DOHH2 (cell line): Measurements from ENCODE around the gene GRAMD2B.

Experiments
- EZH2phosphoT487 ChIP-seq: fragments of 200-600 bp; sonication (generic); IDR thresholded peaks from 2 replicates; pipeline ENCODE4 v1.6.1; 2017; ENCODE audit warnings: borderline replicate concordance, mild to moderate bottlenecking, antibody characterized with exemption, low read length, moderate library complexity, mixed read lengths
- TF ChIP-seq, protein P1 (sequence below): fragments of 200-600 bp; sonication (generic); IDR thresholded peaks from one replicate; pipeline ENCODE4 v1.5.1; 2014; ENCODE audit warnings: antibody characterized with exemption, mild to moderate bottlenecking, low read depth, low read length; ENCODE audit not compliant: poor library complexity, severe bottlenecking

DNA sequence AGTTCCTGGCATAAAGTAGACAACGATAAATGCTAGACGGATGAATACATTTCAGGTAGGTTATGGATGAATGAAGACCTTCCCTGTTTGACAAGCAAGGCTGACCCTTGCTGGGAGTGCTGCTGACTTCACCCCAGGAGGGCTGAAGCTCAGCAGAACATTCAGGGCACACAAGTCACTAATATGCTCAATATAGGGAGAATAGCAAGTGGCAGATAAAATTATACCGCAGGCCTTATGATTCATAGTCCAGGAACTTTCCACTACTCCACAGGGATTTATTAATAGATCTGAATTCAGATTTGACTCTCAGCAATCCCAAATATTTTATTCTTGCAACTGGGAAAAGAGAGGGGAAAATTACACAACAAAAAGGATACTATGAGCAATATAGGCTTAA lies 38.2 kb upstream of the GRAMD2B start:
- TF ChIP-seq, protein P1, sequence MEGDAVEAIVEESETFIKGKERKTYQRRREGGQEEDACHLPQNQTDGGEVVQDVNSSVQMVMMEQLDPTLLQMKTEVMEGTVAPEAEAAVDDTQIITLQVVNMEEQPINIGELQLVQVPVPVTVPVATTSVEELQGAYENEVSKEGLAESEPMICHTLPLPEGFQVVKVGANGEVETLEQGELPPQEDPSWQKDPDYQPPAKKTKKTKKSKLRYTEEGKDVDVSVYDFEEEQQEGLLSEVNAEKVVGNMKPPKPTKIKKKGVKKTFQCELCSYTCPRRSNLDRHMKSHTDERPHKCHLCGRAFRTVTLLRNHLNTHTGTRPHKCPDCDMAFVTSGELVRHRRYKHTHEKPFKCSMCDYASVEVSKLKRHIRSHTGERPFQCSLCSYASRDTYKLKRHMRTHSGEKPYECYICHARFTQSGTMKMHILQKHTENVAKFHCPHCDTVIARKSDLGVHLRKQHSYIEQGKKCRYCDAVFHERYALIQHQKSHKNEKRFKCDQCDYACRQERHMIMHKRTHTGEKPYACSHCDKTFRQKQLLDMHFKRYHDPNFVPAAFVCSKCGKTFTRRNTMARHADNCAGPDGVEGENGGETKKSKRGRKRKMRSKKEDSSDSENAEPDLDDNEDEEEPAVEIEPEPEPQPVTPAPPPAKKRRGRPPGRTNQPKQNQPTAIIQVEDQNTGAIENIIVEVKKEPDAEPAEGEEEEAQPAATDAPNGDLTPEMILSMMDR, result no peak
- TF ChIP-seq EZH2phosphoT487, result no peak
